Measurements from ENCODE around the gene HOXB4. TPM values are rescaled to one million over a fixed set of nuclear protein-coding genes. Genes with fewer than 3 reads are reported as not detected.

The HOXB4 gene
- total RNA-seq, 4 donors from 2014 or later: 0.67 to 1.2 (median 0.80) TPM

DNA sequence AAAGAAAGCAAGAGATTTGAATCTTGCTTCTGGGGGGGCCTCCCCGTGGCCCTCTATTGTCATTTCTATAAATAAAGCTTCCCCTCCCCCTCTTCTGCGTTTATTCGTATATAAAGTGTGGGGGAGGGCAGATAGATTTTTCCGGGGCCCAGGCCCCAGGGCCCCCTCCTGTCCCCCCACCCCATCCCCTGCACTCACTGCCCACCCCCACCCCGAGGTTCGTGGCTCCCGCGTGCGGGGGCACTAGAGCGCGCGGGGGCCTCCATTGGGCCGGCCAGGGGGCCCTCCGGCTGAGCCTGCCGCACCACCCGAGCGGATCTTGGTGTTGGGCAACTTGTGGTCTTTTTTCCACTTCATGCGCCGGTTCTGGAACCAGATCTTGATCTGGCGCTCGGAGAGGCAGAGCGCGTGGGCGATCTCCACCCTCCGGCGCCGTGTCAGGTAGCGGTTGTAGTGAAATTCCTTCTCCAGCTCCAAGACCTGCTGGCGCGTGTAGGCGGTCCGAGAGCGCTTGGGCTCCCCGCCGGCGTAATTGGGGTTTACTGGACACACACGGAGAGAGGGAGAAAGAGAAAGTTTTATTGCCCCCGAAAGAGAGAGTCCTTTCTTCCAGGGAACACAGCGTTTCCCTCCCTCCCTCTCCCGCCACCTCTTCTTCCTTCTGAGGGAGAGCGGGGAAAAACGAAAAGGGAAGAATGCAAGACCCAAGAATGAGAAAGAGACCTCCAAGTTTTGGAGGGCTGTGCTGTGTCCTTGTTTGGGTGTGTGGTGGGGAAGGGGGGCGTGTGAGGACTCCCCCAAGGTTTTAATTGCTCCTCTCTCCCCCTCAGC lies 1.5 kb downstream of the HOXB4 start:
- no peaks in the 10 kb centered on the region for H3K36me3 ChIP-seq
- H3K27ac ChIP-seq: peak overlapping the region in 2 of 3 donors; percentile 33 to 61
- peaks cover 0 to 12% of the 10 kb centered on the region in 2 donors for H3K4me1 ChIP-seq
- intact Hi-C loops (cut with DNase I): no loop called here
- no peak for TF ChIP-seq POLR2A (IDR thresholded peaks at IDR 0.05)
- TF ChIP-seq, protein P1, sequence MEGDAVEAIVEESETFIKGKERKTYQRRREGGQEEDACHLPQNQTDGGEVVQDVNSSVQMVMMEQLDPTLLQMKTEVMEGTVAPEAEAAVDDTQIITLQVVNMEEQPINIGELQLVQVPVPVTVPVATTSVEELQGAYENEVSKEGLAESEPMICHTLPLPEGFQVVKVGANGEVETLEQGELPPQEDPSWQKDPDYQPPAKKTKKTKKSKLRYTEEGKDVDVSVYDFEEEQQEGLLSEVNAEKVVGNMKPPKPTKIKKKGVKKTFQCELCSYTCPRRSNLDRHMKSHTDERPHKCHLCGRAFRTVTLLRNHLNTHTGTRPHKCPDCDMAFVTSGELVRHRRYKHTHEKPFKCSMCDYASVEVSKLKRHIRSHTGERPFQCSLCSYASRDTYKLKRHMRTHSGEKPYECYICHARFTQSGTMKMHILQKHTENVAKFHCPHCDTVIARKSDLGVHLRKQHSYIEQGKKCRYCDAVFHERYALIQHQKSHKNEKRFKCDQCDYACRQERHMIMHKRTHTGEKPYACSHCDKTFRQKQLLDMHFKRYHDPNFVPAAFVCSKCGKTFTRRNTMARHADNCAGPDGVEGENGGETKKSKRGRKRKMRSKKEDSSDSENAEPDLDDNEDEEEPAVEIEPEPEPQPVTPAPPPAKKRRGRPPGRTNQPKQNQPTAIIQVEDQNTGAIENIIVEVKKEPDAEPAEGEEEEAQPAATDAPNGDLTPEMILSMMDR (IDR thresholded peaks at IDR 0.05): no peak
- H3K4me3 ChIP-seq (replicated peaks in 1 of 3): peak overlapping the region in 1 of 3 donors; percentile 24
- peak; percentile 25 to 40 for DNase-seq
- peaks cover 70% of the 10 kb centered on the region for H3K27me3 ChIP-seq
- no peaks in the 10 kb centered on the region for H3K9me3 ChIP-seq
- 11 to 14% methylated on average over 29 to 30 of the region's 43 CpGs for WGBS, 2 donors

DNA sequence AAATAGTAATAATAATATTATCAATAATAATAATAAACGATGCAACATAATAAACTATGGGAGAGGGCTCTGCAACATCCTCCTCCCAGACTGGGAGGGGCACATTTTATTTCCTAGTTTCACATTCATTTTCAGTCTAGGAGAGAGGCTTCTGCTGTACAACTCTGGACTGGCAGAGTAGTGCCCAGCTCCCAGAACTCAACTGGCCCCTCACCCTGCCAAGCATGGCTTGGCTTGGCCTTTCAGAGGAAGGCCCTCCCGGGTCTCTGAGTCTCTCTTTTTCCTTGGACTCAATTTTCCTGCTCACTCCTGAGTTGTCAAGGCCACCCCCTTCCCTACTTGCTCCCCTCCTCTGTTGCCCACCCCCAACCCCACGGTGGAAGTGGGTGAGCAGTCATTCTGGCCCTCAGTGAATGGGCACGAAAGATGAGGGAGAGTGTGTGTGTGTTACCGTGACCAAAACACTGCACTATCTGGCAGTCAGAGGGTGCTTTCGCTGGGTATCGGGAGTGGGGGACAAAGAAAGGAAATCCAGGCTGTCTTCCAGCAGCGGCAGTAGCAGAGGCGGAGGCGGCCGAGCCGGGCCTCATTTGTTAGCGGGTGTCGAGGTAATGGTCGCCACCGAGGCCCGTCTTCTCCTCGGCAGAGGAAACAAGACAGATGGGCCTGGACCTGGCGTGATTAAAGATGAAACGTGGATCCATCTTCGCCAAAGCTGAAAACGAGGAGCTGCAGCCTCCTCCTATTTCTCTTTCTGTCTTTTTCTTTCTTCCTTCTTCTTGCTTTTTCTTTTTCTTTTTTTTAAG lies 2.3 kb downstream of the HOXB4 start:
- no peak for TF ChIP-seq POLR2A (IDR thresholded peaks at IDR 0.05)
- TF ChIP-seq, protein P1 (IDR thresholded peaks at IDR 0.05): no peak
- 12 to 15% methylated on average over 22 of the region's 22 CpGs for WGBS, 2 donors
- no peak for DNase-seq
- Histone ChIP-seq H3K27ac (peak overlapping the region in 2 of 3 donors; percentile 12 to 61), H3K4me1 (peaks cover 0 to 12% of the 10 kb centered on the region in 2 donors), H3K9me3 (no peaks in the 10 kb centered on the region), H3K27me3 (peaks cover 64% of the 10 kb centered on the region), H3K4me3 (replicated peaks in 1 of 3) (no peak overlapping the region), H3K36me3 (no peaks in the 10 kb centered on the region)
- intact Hi-C loops (cut with DNase I): no loop called here

DNA sequence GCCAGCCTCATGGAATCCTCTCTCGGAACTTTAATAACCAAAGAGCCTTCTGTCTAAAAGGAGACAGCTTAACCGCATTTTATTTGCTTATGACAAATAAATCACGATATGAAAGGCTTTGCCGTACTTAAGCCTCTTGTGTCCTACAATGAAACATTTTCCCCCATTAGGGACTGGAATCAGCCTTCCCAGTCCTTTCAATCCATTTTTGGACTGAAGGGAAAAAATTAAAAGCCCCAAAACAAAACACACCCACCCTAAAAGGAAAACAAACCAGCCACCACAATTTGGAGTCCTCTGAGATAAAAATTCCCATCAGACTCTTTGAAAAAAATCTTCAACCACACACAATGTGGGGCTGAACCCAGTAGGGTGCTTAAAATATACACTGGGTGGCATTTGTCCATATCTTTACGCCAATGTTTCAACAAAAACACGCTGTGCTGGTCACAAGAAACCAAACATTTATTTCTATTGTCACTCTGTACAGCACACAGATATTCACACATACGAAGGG lies 3.0 kb downstream of the HOXB4 start:
- H3K4me1 ChIP-seq: peaks cover 0 to 12% of the 10 kb centered on the region in 2 donors
- 29 to 30% methylated on average over 7 of the region's 7 CpGs for WGBS, 2 donors
- peak overlapping the region in 1 of 3 donors; percentile 17 for H3K27ac ChIP-seq
- intact Hi-C loops (cut with DNase I): no loop called here
- H3K9me3 ChIP-seq: no peaks in the 10 kb centered on the region
- H3K36me3 ChIP-seq: no peaks in the 10 kb centered on the region
- no peak for DNase-seq
- no peak overlapping the region for H3K4me3 ChIP-seq (replicated peaks in 1 of 3)
- TF ChIP-seq, protein P1 (IDR thresholded peaks at IDR 0.05): no peak
- no peak for TF ChIP-seq POLR2A (IDR thresholded peaks at IDR 0.05)
- peaks cover 64% of the 10 kb centered on the region for H3K27me3 ChIP-seq

DNA sequence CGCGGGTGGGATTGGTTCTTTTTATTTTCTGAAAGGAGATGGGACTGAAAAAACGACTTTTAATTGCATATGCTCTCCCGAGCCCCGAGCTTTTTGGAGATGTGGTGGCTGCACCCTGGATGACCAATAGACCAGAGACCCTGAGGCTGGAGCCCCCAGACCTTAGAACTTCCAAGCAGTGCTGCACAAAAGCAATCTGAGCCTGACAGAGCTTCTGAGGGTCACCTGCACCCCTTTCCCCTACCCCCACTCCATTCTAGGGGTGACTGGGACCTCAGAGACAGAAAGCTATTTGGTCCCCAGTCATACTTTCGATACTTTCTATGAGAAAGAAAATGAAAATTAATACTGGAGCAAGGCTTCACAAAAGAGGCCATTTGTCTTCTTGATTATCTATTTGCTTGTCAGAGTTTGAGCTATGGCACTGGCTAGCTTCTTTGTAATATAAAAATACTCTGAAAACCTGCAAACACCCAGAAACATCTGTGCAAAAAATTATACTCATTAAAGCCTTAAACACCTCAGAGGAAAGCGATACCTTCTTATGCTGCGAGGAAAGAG lies 3.6 kb downstream of the HOXB4 start:
- WGBS, 2 donors: 36 to 40% methylated on average over 8 of the region's 8 CpGs
- Histone ChIP-seq H3K4me1 (peaks cover 0 to 12% of the 10 kb centered on the region in 2 donors), H3K27ac (peak overlapping the region in 1 of 3 donors; percentile 17), H3K36me3 (no peaks in the 10 kb centered on the region), H3K9me3 (no peaks in the 10 kb centered on the region), H3K4me3 (replicated peaks in 1 of 3) (no peak overlapping the region), H3K27me3 (peaks cover 63% of the 10 kb centered on the region)
- intact Hi-C loops (cut with DNase I): no loop called here
- no peak for TF ChIP-seq POLR2A (IDR thresholded peaks at IDR 0.05)
- TF ChIP-seq, protein P1 (IDR thresholded peaks at IDR 0.05): no peak
- no peak for DNase-seq
